ENCODE results near the gene SLC19A3.

DNA sequence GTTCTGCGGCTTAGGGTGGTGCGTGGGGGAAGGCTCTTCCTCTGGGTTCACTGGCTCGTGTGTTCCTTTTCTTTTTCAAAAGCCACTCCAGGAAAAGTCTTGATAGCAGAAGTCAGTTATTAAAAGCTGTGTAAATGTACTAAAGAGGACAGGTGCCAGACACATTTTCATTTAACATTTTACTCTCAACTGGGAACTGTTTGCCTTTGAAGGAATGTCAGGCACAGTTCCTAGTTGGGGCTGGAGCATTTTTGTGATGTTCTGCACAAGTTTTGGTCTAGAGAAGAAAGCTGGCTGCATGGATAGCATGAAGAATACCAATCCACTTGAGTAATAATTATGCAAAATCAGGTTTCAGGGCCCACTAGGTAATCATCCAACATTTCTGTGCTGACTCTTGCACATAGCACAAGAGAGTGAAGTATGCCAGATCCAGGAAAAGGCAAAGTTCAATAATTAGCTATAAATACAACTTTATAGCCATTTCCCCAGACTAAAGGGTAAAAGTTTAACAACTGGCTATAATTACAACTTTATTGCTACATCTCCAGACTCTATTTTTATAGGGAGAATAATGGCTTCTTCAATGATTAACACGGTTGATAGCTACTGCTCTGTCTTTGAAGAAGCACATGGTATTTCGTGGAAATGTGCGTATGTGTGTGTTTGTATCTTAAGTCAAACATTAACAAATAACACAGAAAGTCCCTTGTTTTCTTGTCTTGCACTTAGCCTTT is 44.1 kb upstream of the SLC19A3 start:
- TF ChIP-seq, protein P1, sequence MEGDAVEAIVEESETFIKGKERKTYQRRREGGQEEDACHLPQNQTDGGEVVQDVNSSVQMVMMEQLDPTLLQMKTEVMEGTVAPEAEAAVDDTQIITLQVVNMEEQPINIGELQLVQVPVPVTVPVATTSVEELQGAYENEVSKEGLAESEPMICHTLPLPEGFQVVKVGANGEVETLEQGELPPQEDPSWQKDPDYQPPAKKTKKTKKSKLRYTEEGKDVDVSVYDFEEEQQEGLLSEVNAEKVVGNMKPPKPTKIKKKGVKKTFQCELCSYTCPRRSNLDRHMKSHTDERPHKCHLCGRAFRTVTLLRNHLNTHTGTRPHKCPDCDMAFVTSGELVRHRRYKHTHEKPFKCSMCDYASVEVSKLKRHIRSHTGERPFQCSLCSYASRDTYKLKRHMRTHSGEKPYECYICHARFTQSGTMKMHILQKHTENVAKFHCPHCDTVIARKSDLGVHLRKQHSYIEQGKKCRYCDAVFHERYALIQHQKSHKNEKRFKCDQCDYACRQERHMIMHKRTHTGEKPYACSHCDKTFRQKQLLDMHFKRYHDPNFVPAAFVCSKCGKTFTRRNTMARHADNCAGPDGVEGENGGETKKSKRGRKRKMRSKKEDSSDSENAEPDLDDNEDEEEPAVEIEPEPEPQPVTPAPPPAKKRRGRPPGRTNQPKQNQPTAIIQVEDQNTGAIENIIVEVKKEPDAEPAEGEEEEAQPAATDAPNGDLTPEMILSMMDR (IDR thresholded peaks at IDR 0.05; ENCODE audit: insufficient read depth, low read depth, low read length) = no peak
- no peak for TF ChIP-seq EZH2 (IDR thresholded peaks at IDR 0.05; ENCODE audit: insufficient read depth, low read length)

Data from astrocyte (in vitro differentiated cells and primary cell).